ENCODE measurements around the gene SLC39A9. TPM values are rescaled to one million over a fixed set of nuclear protein-coding genes. Genes with fewer than 3 reads are reported as not detected.

The SLC39A9 gene
- total and polyA plus RNA-seq, 2 donors (not counting 1 experiment from before 2014, with no cell fraction given), result 18.4 to 59.1 TPM

DNA sequence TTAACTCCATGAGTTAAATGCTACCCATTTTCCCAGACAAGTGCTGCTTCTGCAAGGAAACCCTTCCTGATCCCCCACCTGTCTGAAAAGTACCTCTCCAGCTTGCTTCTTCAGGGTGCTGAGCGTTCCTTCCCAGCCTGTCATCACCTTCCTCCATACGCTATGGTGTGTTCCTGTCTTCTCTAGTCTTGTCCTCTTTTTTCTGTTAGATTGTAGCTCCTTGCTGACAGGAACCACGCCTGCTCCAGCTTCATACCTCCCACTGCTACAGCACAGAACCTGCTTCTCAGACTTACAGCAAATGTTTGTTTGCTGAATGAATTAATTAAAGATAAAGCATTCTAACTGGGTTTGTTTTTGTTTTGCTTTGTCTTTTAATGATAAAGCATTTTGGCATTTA lies 39.5 kb upstream of the SLC39A9 start:
- DNase-seq, result no peak
- no peak for ATAC-seq (ENCODE audit: low read depth)
- peaks cover 24 to 33% of the 10 kb centered on the region in 2 donors for H3K4me1 ChIP-seq (ENCODE audit: control insufficient read depth in 2 of 2, insufficient read depth in 2 of 2, low read length in 2 of 2)
- no peaks in the 10 kb centered on the region for H3K36me3 ChIP-seq (replicated peaks in 1 of 2; ENCODE audit: control extremely low read depth in 1 of 2, control insufficient read depth in 1 of 2, extremely low read depth in 1 of 2, insufficient read depth in 2 of 2, low read length in 1 of 2)
- no peak overlapping the region for H3K4me3 ChIP-seq (ENCODE audit: control extremely low read depth in 1 of 5, extremely low read depth in 1 of 5, insufficient read depth in 1 of 5, low read depth in 2 of 5, low read length in 4 of 5)
- Mint-ChIP-seq H3K27ac (no peak overlapping the region), H3K27me3 (no peaks in the 10 kb centered on the region), H3K4me1 (peaks cover 42% of the 10 kb centered on the region), H3K4me3 (no peak overlapping the region), H3K9me3 (ENCODE audit: insufficient read depth) (no peaks in the 10 kb centered on the region)
- H3K27me3 ChIP-seq (replicated peaks in 1 of 4; ENCODE audit: control extremely low read depth in 1 of 4, control insufficient read depth in 3 of 4, insufficient read depth in 4 of 4, low read length in 3 of 4), result peaks cover 0 to 5% (median 0%) of the 10 kb centered on the region in 4 experiments
- ChIA-PET POLR2A (no interaction called here), CTCF (no interaction called here)
- 96% methylated on average over 2 of the region's 3 CpGs for WGBS (ENCODE audit: insufficient coverage)
- H3K9ac ChIP-seq (ENCODE audit: low read length), result no peak overlapping the region
- no peaks in the 10 kb centered on the region for H4K20me1 ChIP-seq (ENCODE audit: control insufficient read depth, insufficient read depth, low read length, poor library complexity, severe bottlenecking)
- no peak overlapping the region for H3K27ac ChIP-seq (ENCODE audit: low read length in 2 of 2)
- no peak overlapping the region for H3K4me2 ChIP-seq (replicated peaks; ENCODE audit: low read depth, low read length, poor library complexity, severe bottlenecking)
- no peaks in the 10 kb centered on the region for H3K79me2 ChIP-seq (ENCODE audit: control insufficient read depth, insufficient read depth, low read length)
- intact Hi-C loops (cut with micrococcal nuclease), result no loop called here
- H2AFZ ChIP-seq (ENCODE audit: insufficient read depth, low read depth, low read length, poor library complexity, severe bottlenecking), result no peak overlapping the region
- no peaks in the 10 kb centered on the region for H3K9me3 ChIP-seq (ENCODE audit: control extremely low read depth in 1 of 3, control insufficient read depth in 2 of 3, insufficient read depth in 1 of 3, low read length in 2 of 3)
- no peak for TF ChIP-seq EZH2 (IDR thresholded peaks at IDR 0.05; ENCODE audit: borderline replicate concordance, insufficient read depth, low read depth, low read length, poor library complexity, severe bottlenecking)
- no peak for TF ChIP-seq CTCF (IDR thresholded peaks at IDR 0.05)

GRCh38 chr14:69360438-69361108 lies 37.9 kb upstream of the SLC39A9 start:
- ChIA-PET CTCF (interaction anchor here (0.6 to 1.2 kb wide), 2 partner anchors 13 to 37 kb away, joined by 3 to 4 read pairs; partner anchors contain the start of gene ERH), POLR2A (interaction anchor here (0.7 kb wide), 2 partner anchors 12 to 13 kb away, joined by 3 read pairs; no protein-coding TSS in a partner anchor)
- Histone ChIP-seq H3K4me3 (ENCODE audit: control extremely low read depth in 1 of 5, extremely low read depth in 1 of 5, insufficient read depth in 1 of 5, low read depth in 2 of 5, low read length in 4 of 5) (no peak overlapping the region), H3K27me3 (replicated peaks in 1 of 4; ENCODE audit: control extremely low read depth in 1 of 4, control insufficient read depth in 3 of 4, insufficient read depth in 4 of 4, low read length in 3 of 4) (peaks cover 0 to 5% (median 0%) of the 10 kb centered on the region in 4 experiments), H2AFZ (ENCODE audit: insufficient read depth, low read depth, low read length, poor library complexity, severe bottlenecking) (peak overlapping the region; percentile 60), H3K9ac (ENCODE audit: low read length) (no peak overlapping the region), H3K4me2 (replicated peaks; ENCODE audit: low read depth, low read length, poor library complexity, severe bottlenecking) (peak overlapping the region; percentile 44), H3K36me3 (replicated peaks in 1 of 2; ENCODE audit: control extremely low read depth in 1 of 2, control insufficient read depth in 1 of 2, extremely low read depth in 1 of 2, insufficient read depth in 2 of 2, low read length in 1 of 2) (no peaks in the 10 kb centered on the region), H3K9me3 (ENCODE audit: control extremely low read depth in 1 of 3, control insufficient read depth in 2 of 3, insufficient read depth in 1 of 3, low read length in 2 of 3) (no peaks in the 10 kb centered on the region), H3K79me2 (ENCODE audit: control insufficient read depth, insufficient read depth, low read length) (no peaks in the 10 kb centered on the region), H4K20me1 (ENCODE audit: control insufficient read depth, insufficient read depth, low read length, poor library complexity, severe bottlenecking) (no peaks in the 10 kb centered on the region), H3K27ac (ENCODE audit: low read length in 2 of 2) (no peak overlapping the region), H3K4me1 (ENCODE audit: control insufficient read depth in 2 of 2, insufficient read depth in 2 of 2, low read length in 2 of 2) (peaks cover 10 to 17% of the 10 kb centered on the region in 2 donors)
- peak; percentile 87 for ATAC-seq (ENCODE audit: low read depth)
- Mint-ChIP-seq H3K27ac (no peak overlapping the region), H3K4me3 (no peak overlapping the region), H3K27me3 (no peaks in the 10 kb centered on the region), H3K9me3 (ENCODE audit: insufficient read depth) (no peaks in the 10 kb centered on the region), H3K4me1 (peaks cover 26% of the 10 kb centered on the region)
- WGBS (ENCODE audit: insufficient coverage), result 33% methylated on average over 7 of the region's 7 CpGs
- intact Hi-C loops (cut with micrococcal nuclease), result no loop called here
- DNase-seq, result peak; percentile 54
- TF ChIP-seq CTCF (IDR thresholded peaks at IDR 0.05) (no peak), EZH2 (IDR thresholded peaks at IDR 0.05; ENCODE audit: borderline replicate concordance, insufficient read depth, low read depth, low read length, poor library complexity, severe bottlenecking) (no peak)

Data from B cell (primary cell).